Body of pancreas (tissue), 4 donors: Measurements from ENCODE around the gene ROBO2.

ENCODE experiments used
- POLR2A ChIP-seq, 3 donors: fragments of 450-650 bp; IDR thresholded peaks; one replicate each; pipeline ENCODE4 v1.6.1; 2016; ENCODE audit warnings: antibody characterized with exemption in 3 of 3, mild to moderate bottlenecking in 2 of 3
- TF ChIP-seq, protein P1 (sequence below), 7 experiments: fragments of 450-650 bp in 4 of 7; fragments of 200-600 bp in 3 of 7; sonication (generic) in 3 of 7; IDR thresholded peaks; one replicate each; pipeline ENCODE4 v1.5.1; 2016 to 2019; ENCODE audit warnings: antibody characterized with exemption in 7 of 7

GRCh38 chr3:77025471-77025870 is 14.4 kb upstream of the ROBO2 start:
- no peak for TF ChIP-seq POLR2A (IDR thresholded peaks at IDR 0.05)
- TF ChIP-seq, protein P1, sequence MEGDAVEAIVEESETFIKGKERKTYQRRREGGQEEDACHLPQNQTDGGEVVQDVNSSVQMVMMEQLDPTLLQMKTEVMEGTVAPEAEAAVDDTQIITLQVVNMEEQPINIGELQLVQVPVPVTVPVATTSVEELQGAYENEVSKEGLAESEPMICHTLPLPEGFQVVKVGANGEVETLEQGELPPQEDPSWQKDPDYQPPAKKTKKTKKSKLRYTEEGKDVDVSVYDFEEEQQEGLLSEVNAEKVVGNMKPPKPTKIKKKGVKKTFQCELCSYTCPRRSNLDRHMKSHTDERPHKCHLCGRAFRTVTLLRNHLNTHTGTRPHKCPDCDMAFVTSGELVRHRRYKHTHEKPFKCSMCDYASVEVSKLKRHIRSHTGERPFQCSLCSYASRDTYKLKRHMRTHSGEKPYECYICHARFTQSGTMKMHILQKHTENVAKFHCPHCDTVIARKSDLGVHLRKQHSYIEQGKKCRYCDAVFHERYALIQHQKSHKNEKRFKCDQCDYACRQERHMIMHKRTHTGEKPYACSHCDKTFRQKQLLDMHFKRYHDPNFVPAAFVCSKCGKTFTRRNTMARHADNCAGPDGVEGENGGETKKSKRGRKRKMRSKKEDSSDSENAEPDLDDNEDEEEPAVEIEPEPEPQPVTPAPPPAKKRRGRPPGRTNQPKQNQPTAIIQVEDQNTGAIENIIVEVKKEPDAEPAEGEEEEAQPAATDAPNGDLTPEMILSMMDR (IDR thresholded peaks at IDR 0.05): no peak
